Right atrium auricular region (tissue), 2 donors: ENCODE results near the gene BPHL. TPM values are rescaled to one million over a fixed set of nuclear protein-coding genes. Genes with fewer than 3 reads are reported as not detected.
"Not testable (repeated sequence)": the region's sequence is repeated elsewhere in the genome, so short reads cannot be mapped to it uniquely, and the experiment has no call there.

Experiments used
- DNase-seq: peaks from one replicate; pipeline ENCODE4 v3.0.0-alpha.2; 2019; ENCODE audit warnings: low spot score
- H3K27ac ChIP-seq, 2 donors: fragments of 200-600 bp; sonication (generic); 1 replicate in 1 of 2; 2 replicates in 1 of 2; pipeline ENCODE4 v1.5.1; 2016 to 2019
- H3K27me3 ChIP-seq, 2 donors: fragments of 200-600 bp; sonication (generic); one replicate each; pipeline versions ENCODE4 v1.5.1 to v1.6.0; 2017 to 2019
- H3K36me3 ChIP-seq: fragments of 200-600 bp; sonication (generic); one replicate; pipeline ENCODE4 v1.5.1; 2016
- H3K4me1 ChIP-seq, 2 donors: fragments of 200-600 bp; sonication (generic); one replicate each; pipeline versions ENCODE4 v1.5.1 to v1.6.0; 2017 to 2019
- H3K4me3 ChIP-seq, 2 donors: fragments of 200-600 bp; sonication (generic); 1 replicate in 1 of 2; 2 replicates in 1 of 2; pipeline ENCODE4 v1.5.1; 2017 to 2019; ENCODE audit warnings: mild to moderate bottlenecking in 1 of 2, moderate library complexity in 1 of 2
- H3K9me3 ChIP-seq, 2 donors: fragments of 200-600 bp; sonication (generic); one replicate each; pipeline ENCODE4 v1.5.1; 2019
- CTCF ChIP-seq, 2 donors: fragments of 200-600 bp; sonication (generic); IDR thresholded peaks; one replicate each; pipeline ENCODE4 v1.5.1; 2019; ENCODE audit warnings: antibody characterized with exemption in 2 of 2
- total RNA-seq, 2 donors: library from RNA; depleted of rRNA; stranded (reverse); fragments of >200 nt; gene quantifications; one replicate each; pipeline ENCODE4 v1.1.0, GENCODE V29; 2016

Gene BPHL
- total RNA-seq, 2 donors from 2014 or later = 5.4 to 10.6 TPM

GRCh38 chr6:3176562-3177355, 58.2 kb downstream of the BPHL start:
- peak; percentile 71 for DNase-seq
- H3K27me3 ChIP-seq = no peaks in the 10 kb centered on the region
- TF ChIP-seq CTCF (IDR thresholded peaks at IDR 0.05) = no peak
- H3K36me3 ChIP-seq = no peaks in the 10 kb centered on the region
- no peaks in the 10 kb centered on the region for H3K4me1 ChIP-seq
- no peaks in the 10 kb centered on the region for H3K9me3 ChIP-seq
- H3K4me3 ChIP-seq = no peak overlapping the region
- H3K27ac ChIP-seq = no peak overlapping the region

- H3K4me1 ChIP-seq, H3K27ac ChIP-seq, H3K36me3 ChIP-seq, DNase-seq, H3K9me3 ChIP-seq, H3K4me3 ChIP-seq, H3K27me3 ChIP-seq: not testable (repeated sequence)
These were observed 60.2 kb downstream of the BPHL start for GRCh38 chr6:3178666-3179065.

- peak overlapping the region in 1 of 2 donors; percentile 30 for H3K4me3 ChIP-seq
- not testable (repeated sequence) for H3K27ac ChIP-seq, H3K27me3 ChIP-seq, H3K9me3 ChIP-seq, H3K36me3 ChIP-seq, DNase-seq, H3K4me1 ChIP-seq
These were observed 61.4 kb downstream of the BPHL start for GRCh38 chr6:3179945-3180344.

- H3K27ac ChIP-seq = no peak overlapping the region
- no peaks in the 10 kb centered on the region for H3K36me3 ChIP-seq
- H3K4me3 ChIP-seq = no peak overlapping the region
- H3K4me1 ChIP-seq = no peaks in the 10 kb centered on the region
- no peak for DNase-seq
- no peaks in the 10 kb centered on the region for H3K27me3 ChIP-seq
- TF ChIP-seq CTCF (IDR thresholded peaks at IDR 0.05) = no peak
- no peaks in the 10 kb centered on the region for H3K9me3 ChIP-seq
These were observed 62.6 kb downstream of the BPHL start for GRCh38 chr6:3181105-3181504.

GRCh38 chr6:3183066-3183465, 64.6 kb downstream of the BPHL start:
- Histone ChIP-seq H3K36me3 (no peaks in the 10 kb centered on the region), H3K27me3 (no peaks in the 10 kb centered on the region), H3K4me1 (no peaks in the 10 kb centered on the region), H3K4me3 (no peak overlapping the region), H3K27ac (no peak overlapping the region), H3K9me3 (no peaks in the 10 kb centered on the region)
- TF ChIP-seq CTCF (IDR thresholded peaks at IDR 0.05) = no peak
- DNase-seq = no peak

GRCh38 chr6:3186974-3187382, 68.5 kb downstream of the BPHL start:
- TF ChIP-seq CTCF (IDR thresholded peaks at IDR 0.05) = no peak
- no peaks in the 10 kb centered on the region for H3K9me3 ChIP-seq
- no peak overlapping the region for H3K4me3 ChIP-seq
- no peak for DNase-seq
- no peaks in the 10 kb centered on the region for H3K4me1 ChIP-seq
- no peaks in the 10 kb centered on the region for H3K36me3 ChIP-seq
- no peaks in the 10 kb centered on the region for H3K27me3 ChIP-seq
- no peak overlapping the region for H3K27ac ChIP-seq

GRCh38 chr6:3188262-3188661, 69.8 kb downstream of the BPHL start:
- H3K36me3 ChIP-seq = no peaks in the 10 kb centered on the region
- H3K4me3 ChIP-seq = no peak overlapping the region
- no peaks in the 10 kb centered on the region for H3K4me1 ChIP-seq
- no peak overlapping the region for H3K27ac ChIP-seq
- H3K27me3 ChIP-seq = no peaks in the 10 kb centered on the region
- DNase-seq = no peak
- H3K9me3 ChIP-seq = no peaks in the 10 kb centered on the region
- no peak for TF ChIP-seq CTCF (IDR thresholded peaks at IDR 0.05)

- H3K27ac ChIP-seq, H3K9me3 ChIP-seq, H3K4me1 ChIP-seq, DNase-seq, H3K27me3 ChIP-seq, H3K4me3 ChIP-seq, H3K36me3 ChIP-seq: not testable (repeated sequence)
These were observed 70.7 kb downstream of the BPHL start for GRCh38 chr6:3189192-3189591.
